HEK293 (cell line): ENCODE data around the gene ZSCAN10.

Experiments used
- BCL11B ChIP-seq: fragments of 450-650 bp; formaldehyde crosslinking; IDR thresholded peaks from 2 replicates; pipeline ENCODE4 v1.5.1; 2016; ENCODE audit warnings: low read depth, missing biosample characterization, missing genetic modification characterization
- CTCF ChIP-seq: fragments of 450-650 bp; formaldehyde crosslinking; IDR thresholded peaks from 2 replicates; pipeline ENCODE4 v1.5.1; 2016; ENCODE audit warnings: missing biosample characterization, missing genetic modification characterization
- HIC1 ChIP-seq: fragments of 450-650 bp; formaldehyde crosslinking; IDR thresholded peaks from 2 replicates; pipeline ENCODE4 v1.5.1; 2016; ENCODE audit warnings: missing biosample characterization, missing genetic modification characterization
- HOXC10 ChIP-seq: sonication (generic); formaldehyde crosslinking; IDR thresholded peaks from 2 replicates; pipeline ENCODE4 v1.8.1; 2023; ENCODE audit warnings: mild to moderate bottlenecking, missing genetic modification reagents
- KLF17 ChIP-seq: fragments of 450-650 bp; formaldehyde crosslinking; IDR thresholded peaks from 2 replicates; pipeline ENCODE4 v1.5.1; 2016; ENCODE audit warnings: missing biosample characterization, missing genetic modification characterization
- SCRT2 ChIP-seq: fragments of 450-650 bp; formaldehyde crosslinking; IDR thresholded peaks from 2 replicates; pipeline ENCODE4 v1.5.1; 2016; ENCODE audit warnings: missing biosample characterization, missing genetic modification characterization
- SP2 ChIP-seq: fragments of 450-650 bp; formaldehyde crosslinking; IDR thresholded peaks from 2 replicates; pipeline ENCODE4 v1.5.1; 2016; ENCODE audit warnings: missing biosample characterization, missing genetic modification characterization
- ZBTB44 ChIP-seq: fragments of 450-650 bp; IDR thresholded peaks from 2 replicates; pipeline ENCODE4 v1.5.1; 2018; ENCODE audit warnings: missing biosample characterization, mild to moderate bottlenecking, missing genetic modification characterization
- ZNF140 ChIP-seq: fragments of 450-650 bp; formaldehyde crosslinking; IDR thresholded peaks from 2 replicates; pipeline ENCODE4 v1.5.1; 2016; ENCODE audit warnings: missing biosample characterization, missing genetic modification characterization
- ZNF175 ChIP-seq: fragments of 450-650 bp; formaldehyde crosslinking; IDR thresholded peaks from 2 replicates; pipeline ENCODE4 v1.5.1; 2016; ENCODE audit warnings: missing biosample characterization, missing genetic modification characterization
- ZNF2 ChIP-seq: fragments of 450-650 bp; formaldehyde crosslinking; IDR thresholded peaks from 2 replicates; pipeline ENCODE4 v1.5.1; 2016; ENCODE audit warnings: missing biosample characterization, missing genetic modification characterization
- ZNF23 ChIP-seq: fragments of 450-650 bp; formaldehyde crosslinking; IDR thresholded peaks from 2 replicates; pipeline ENCODE4 v1.5.1; 2016; ENCODE audit warnings: missing biosample characterization, missing genetic modification characterization, borderline replicate concordance
- ZNF24 ChIP-seq: fragments of 450-650 bp; formaldehyde crosslinking; IDR thresholded peaks from 2 replicates; pipeline ENCODE4 v1.5.1; 2016; ENCODE audit warnings: missing biosample characterization, missing genetic modification characterization
- ZNF248 ChIP-seq: fragments of 450-650 bp; formaldehyde crosslinking; IDR thresholded peaks from 2 replicates; pipeline ENCODE4 v1.5.1; 2017; ENCODE audit warnings: missing biosample characterization, missing genetic modification characterization
- ZNF350 ChIP-seq: fragments of 450-650 bp; formaldehyde crosslinking; IDR thresholded peaks from 2 replicates; pipeline ENCODE4 v1.5.0; 2017; ENCODE audit warnings: missing biosample characterization, mild to moderate bottlenecking, missing genetic modification characterization
- ZNF394 ChIP-seq: fragments of 450-650 bp; formaldehyde crosslinking; IDR thresholded peaks from 2 replicates; pipeline ENCODE4 v1.5.1; 2016; ENCODE audit warnings: missing biosample characterization, missing genetic modification characterization, mild to moderate bottlenecking, moderate library complexity, borderline replicate concordance
- ZNF473 ChIP-seq: fragments of 450-650 bp; formaldehyde crosslinking; IDR thresholded peaks from 2 replicates; pipeline ENCODE4 v1.5.1; 2017; ENCODE audit warnings: missing biosample characterization, missing genetic modification characterization
- ZNF549 ChIP-seq: fragments of 450-650 bp; IDR thresholded peaks from 2 replicates; pipeline ENCODE4 v1.5.1; 2018; ENCODE audit warnings: missing biosample characterization, missing genetic modification characterization, mild to moderate bottlenecking, inconsistent platforms, moderate library complexity
- ZNF629 ChIP-seq: fragments of 450-650 bp; formaldehyde crosslinking; IDR thresholded peaks from 2 replicates; pipeline ENCODE4 v1.5.1; 2017; ENCODE audit warnings: missing biosample characterization, missing genetic modification characterization
- ZNF658 ChIP-seq: fragments of 450-650 bp; formaldehyde crosslinking; IDR thresholded peaks from 2 replicates; pipeline ENCODE4; 2016; ENCODE audit warnings: missing biosample characterization, missing genetic modification characterization
- ZNF707 ChIP-seq: fragments of 450-650 bp; formaldehyde crosslinking; IDR thresholded peaks from 2 replicates; pipeline ENCODE4 v1.5.1; 2016; ENCODE audit warnings: missing biosample characterization, missing genetic modification characterization
- ZNF76 ChIP-seq: fragments of 450-650 bp; formaldehyde crosslinking; IDR thresholded peaks from 2 replicates; pipeline ENCODE4; 2016; ENCODE audit warnings: low read depth, missing biosample characterization, missing genetic modification characterization, borderline replicate concordance
- ZNF792 ChIP-seq: fragments of 450-650 bp; formaldehyde crosslinking; IDR thresholded peaks from 2 replicates; pipeline ENCODE4 v1.5.1; 2016; ENCODE audit warnings: missing biosample characterization, missing genetic modification characterization

ZSCAN10 gene

GRCh38 chr16:3134338-3135125 lies 35.4 kb upstream of the ZSCAN10 start, which contains the start of gene ZNF213 (continued):
- no peak for TF ChIP-seq ZNF549 (tag by site-specific recombination)
- no peak for TF ChIP-seq ZNF248
- 0 out of 2 replicates have a peak, but pooled peaks have one; percentile 9 for TF ChIP-seq CTCF (tag by site-specific recombination)
- TF ChIP-seq SCRT2: no peak
- TF ChIP-seq HOXC10 (CRISPR knock-in tag): no peak
- TF ChIP-seq ZNF175 (tag by site-specific recombination): no peak
- TF ChIP-seq ZNF2 (tag by site-specific recombination): 0 out of 2 replicates have a peak, but pooled peaks have one; percentile 10
- peak; percentile 23; the same call in 1 of the 2 replicates for TF ChIP-seq HIC1 (tag by site-specific recombination)
- TF ChIP-seq SP2 (tag by site-specific recombination): peak; percentile 90
- no peak for TF ChIP-seq BCL11B (tag by site-specific recombination)
- 0 out of 2 replicates have a peak, but pooled peaks have one; percentile 13 for TF ChIP-seq KLF17 (tag by site-specific recombination)
- no peak for TF ChIP-seq ZNF658 (tag by site-specific recombination)
- no peak for TF ChIP-seq ZBTB44
- TF ChIP-seq ZNF629 (tag by site-specific recombination): peak; percentile 94
- TF ChIP-seq ZNF792 (tag by site-specific recombination): no peak
- no peak for TF ChIP-seq ZNF473 (tag by site-specific recombination)
- no peak for TF ChIP-seq ZNF394 (tag by site-specific recombination)
- no peak; the same call in 1 of the 2 replicates for TF ChIP-seq ZNF24 (tag by site-specific recombination)
- peak; percentile 93 for TF ChIP-seq ZNF76 (tag by site-specific recombination)
- no peak for TF ChIP-seq ZNF23 (tag by site-specific recombination)
- TF ChIP-seq ZNF350 (tag by site-specific recombination): no peak
- no peak for TF ChIP-seq ZNF140 (tag by site-specific recombination)
- no peak for TF ChIP-seq ZNF707 (tag by site-specific recombination)
